NCI-H2227 (cell line): ENCODE results near the gene SAFB.
"Not testable (repeated sequence)": the region's sequence is repeated elsewhere in the genome, so short reads cannot be mapped to it uniquely, and the experiment has no call there.

Experiments used
- DNase-seq: peaks from one replicate; lab custom pipeline; 2025; ENCODE audit not compliant: unreplicated experiment; lab: John Stamatoyannopoulos, UW

SAFB gene

DNA sequence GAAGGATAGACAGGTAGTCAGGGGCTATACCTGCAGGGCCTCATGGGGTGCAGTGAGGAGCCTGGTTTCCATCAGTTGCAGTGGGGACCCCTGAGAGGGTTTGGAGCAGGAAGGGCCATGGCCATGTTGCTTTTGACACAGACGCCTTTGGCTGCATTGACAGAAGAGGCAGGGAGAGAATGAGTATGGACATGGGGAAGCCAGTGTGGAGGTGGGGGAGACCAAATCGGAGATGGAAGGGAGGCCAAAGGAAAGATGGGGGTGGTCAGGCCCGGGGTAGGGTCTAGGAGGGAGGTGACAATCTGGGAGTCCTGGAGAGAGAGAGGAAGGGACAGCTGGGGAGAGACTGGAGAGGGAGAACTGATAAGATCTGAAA is 59.2 kb downstream of the SAFB start:
- no peak for DNase-seq

DNA sequence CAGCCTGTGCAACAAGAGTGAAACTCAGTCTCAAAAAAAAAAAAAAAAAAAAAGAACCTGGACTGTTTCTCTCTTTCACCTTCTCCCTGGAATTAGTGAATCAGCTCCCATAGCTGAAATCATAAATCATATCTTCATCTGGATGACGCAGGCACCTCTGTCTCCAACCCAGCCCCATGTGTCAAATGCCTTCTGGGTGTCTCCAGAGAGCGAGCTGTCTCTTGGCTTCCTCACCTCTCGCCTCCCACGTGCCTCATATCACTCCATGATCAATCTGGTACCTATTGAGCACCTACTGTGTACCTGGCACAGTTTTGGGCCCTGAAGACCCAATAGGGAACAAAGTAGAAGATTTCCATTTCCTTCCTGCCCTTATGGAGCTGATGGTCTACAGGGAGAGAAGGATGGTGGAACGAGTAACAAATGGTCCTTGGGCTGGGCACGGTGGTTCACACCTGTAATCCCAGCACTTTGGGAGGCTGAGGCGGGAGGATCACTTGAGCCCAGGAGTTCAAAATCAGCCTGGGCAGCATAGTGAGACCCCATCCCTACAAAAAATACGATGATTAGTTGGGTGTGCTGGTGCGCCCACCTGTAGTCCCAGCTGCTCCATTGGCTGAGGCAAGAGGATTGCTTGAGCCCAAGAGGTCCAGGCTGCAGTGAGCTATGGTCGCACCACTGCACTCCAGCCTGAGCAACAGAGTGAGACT is 60.4 kb downstream of the SAFB start:
- DNase-seq, result no peak

- no peak for DNase-seq
Observed at GRCh38 chr19:5684694-5685430, 62.0 kb downstream of the SAFB start.

DNA sequence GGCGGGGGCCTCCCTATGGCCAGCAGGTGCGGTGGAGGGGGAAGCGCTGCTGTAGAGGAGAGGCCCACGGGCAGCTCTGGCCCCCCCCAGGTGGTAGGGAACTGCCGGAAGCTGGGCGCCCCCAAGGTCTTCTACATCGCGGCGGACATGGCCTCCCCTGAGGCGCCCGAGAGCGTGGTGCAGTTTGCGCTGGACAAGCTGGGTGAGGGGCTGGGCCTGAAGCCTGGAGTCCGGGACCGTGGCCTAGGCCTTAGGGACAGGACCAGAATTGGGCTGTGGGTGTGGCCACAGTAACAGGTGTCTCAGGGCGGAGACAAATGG is 63.4 kb downstream of the SAFB start:
- no peak for DNase-seq

GRCh38 chr19:5686647-5687359 is 63.9 kb downstream of the SAFB start:
- no peak for DNase-seq

- DNase-seq, result no peak
Observed at GRCh38 chr19:5687360-5688198, 64.7 kb downstream of the SAFB start.

DNA sequence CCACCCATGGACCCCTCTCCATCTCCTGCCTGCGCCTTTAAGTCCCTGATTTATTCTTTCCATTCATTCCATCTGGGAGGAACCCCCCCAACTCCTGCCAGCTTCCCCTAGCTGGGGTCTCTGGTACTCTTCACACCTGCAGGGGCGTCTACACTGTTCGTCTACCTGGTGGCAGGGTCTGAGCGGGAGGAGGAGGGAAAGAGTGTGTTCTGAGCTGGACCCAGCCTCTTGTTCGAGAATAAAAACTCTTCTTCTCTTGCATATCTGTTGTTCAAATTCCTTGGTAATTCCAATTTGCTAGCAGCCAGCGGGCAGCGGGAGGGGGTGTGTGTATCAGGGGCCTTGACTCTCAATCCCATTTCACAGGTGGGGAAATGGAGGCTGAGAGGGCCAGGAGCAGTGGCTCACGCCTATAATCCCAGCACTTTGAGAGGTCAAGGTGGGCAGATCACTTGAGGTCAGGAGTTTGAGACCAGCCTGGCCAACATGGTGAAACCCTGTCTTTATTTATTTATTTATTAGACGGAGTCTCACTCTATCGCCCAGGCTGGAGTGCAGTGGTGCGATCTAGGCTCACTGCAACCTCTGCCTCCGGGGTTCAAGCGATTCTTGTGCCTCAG is 65.5 kb downstream of the SAFB start:
- not testable (repeated sequence) for DNase-seq

- DNase-seq, result peak; percentile 97
Observed at GRCh38 chr19:5690125-5690954, 67.5 kb downstream of the SAFB start, which contains the start of gene RPL36. Gene RPL36, plus strand, starts transcription at chr19:5690295. Its CDS starts 213 bp downstream, at chr19:5690508.

DNA sequence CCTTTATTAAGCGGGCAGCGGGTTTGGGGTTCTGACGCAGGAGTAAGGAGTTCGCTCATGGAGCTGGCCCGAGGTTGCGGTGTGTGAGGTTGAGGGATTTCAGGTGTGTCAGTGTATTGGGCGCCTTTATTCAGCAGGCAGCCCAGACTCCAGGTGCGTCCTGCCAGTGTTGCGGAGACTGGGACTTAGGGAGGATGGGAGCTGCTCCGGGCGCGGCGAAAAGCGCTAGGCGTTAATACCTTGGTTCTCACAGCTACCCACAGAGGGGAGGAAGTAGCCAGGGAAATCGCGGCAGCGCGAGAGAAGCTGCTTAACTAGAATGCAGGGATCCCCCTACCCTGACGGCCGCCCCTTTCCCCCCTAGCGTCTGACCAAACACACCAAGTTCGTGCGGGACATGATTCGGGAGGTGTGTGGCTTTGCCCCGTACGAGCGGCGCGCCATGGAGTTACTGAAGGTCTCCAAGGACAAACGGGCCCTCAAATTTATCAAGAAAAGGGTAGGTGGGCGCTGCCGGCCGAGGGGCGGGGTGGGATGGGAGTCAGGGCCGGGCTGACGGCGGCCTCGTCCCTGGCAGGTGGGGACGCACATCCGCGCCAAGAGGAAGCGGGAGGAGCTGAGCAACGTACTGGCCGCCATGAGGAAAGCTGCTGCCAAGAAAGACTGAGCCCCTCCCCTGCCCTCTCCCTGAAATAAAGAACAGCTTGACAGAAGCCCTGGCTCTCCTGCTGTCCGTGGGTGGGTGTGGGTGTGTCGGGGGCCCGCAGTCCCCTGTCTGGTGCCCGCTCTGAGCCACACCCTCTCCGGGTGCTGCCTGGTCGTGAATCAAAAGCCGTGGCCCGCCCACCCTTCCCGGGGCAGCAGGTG is 68.3 kb downstream of the SAFB start:
- peak; percentile 54 for DNase-seq

- DNase-seq, result no peak
Observed at GRCh38 chr19:5691822-5692722, 69.2 kb downstream of the SAFB start.

DNA sequence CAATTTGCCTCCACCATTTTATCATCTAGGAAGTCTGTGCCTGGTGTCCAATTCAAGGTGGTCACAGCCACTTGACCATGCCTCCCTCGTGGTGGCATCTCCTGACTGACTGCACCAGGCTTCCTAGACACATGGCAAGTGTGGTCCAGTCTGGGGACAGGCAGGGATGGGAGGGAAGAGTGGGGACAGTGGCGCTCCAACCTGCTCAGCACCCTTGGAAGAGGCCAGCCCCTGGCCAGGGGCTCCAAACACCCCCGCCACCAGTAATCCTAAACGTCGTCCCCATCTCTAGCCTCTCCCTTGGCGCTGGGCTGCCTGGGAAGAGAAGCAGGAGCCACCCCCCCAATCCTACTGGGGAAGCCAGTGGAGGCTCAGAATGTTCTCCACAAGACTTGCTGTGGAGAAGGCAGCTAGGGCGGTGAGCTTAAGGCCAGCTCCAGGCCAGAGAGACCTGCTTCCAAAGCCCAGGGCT is 69.9 kb downstream of the SAFB start:
- DNase-seq, result no peak

DNA sequence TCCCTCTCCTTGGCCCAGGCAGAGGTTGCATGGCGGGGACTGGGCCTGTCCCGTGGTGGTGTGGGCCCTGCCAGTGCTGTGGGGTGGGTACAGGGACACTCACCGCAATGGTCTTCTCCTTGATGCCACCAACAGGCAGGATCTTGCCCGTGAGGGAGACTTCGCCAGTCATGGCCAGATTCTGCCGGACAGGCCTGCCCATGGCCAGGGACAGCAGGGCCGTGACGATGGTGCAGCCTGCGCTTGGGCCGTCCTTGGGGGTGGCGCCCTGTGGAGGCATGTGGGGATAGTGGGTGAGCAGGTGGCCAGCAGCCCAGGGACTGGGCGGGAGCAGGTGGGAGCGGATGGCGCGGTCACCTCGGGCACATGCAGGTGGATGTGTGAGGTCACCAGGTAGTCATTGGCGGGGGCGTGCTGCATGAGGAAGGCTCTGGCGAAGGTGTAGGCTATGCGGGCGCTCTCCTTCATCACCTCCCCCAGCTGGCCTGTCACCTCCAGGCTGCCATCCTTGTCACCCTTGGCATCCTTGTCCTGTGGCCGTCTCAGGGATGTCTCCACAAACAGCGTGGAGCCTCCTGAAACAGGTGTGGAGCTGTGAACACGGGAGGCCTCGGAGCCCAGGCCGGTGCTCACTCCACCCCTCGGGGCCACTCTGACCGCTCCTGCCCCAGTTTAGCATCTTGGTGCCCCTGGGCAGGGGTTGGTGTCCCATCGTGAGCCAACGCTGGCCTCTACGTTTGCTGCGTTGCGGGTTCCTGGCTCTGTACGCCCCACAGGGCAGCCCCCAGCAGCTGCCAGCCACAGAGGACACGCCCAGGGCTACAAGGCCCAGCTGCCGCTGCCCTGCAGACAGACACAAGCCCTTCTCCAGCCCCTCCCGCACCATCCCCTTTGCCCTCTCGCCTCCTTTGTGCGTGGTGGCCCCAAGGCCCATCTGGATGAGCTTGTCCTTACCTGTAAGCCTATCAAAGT is 70.6 kb downstream of the SAFB start:
- no peak for DNase-seq

DNA sequence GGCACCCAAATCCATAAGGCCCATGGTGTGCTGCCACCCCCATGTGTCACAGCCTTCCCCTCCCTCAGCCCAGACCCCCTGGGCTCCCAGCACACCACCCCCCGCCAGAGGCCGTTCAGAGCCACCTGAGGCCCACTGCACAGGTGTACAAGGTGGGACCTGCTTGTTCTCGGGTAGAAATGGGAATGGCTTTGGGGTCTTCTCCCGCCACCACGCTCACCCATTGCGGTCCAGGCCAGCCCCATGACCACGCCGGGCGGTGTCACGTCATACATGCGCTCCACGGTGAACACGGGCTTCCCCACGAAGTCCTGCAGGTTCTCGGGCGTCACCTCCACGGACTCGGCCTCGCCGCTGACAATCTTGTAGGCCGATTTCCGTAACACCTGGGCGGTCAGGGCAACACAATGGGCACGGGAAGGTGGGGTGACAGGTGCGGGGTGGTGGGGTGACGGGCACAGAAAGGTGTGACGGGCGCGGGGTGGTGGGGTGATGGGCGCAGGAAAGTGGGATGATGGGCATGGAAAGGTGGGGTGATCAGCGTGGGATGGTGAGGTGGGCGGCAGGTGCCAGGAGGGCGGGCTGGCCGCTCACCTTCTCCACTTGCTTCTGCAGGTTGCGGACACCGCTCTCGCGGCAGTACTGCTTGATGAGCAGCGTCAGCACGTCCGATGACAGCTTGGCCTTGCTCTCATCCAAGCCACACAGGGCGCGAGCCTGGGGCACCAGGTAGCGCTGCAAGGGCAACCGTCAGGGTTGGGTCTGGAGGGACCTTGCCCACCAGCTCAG is 71.5 kb downstream of the SAFB start:
- no peak for DNase-seq

DNA sequence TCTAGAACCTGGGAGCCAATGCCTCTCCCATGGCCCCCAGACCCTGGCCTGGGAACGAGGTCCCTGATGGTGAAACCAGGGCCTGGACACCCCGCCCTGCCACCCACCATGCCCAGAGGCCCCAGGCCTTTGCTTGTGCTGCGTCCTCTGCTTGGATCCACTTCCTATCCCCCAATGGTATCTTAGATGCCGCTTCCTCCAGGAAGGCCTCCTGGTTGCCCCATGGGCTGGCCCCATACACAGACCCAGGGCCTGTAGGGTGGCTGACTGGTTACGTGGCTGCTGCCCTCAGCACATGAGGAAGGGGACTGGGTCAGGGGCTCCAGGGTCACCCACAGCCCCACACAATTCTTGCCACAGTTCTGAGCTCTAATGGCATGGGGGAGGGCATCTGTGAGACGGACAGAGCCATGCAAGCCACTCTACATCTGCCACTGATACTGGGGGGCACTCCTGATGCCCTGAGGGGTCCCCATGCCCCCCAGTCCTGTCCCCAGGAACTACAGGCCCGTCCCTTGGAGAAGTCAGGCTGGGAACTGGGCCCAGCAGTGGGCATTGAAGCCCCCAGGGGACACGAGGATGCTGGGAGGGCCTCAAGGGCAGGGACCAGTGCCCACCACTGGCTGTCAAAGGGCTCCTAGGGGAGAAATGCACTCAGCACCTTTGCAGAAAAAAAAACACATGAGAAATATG is 72.2 kb downstream of the SAFB start:
- no peak for DNase-seq

- DNase-seq, result no peak
Observed at GRCh38 chr19:5695649-5696195, 72.8 kb downstream of the SAFB start.
